Activated naive CD8-positive, alpha-beta T cell treated with anti-CD3 and anti-CD28 coated beads, Interleukin-2, amount 10 ng/mL, durations not matched to agents 7 days and 5 days (primary cell): ENCODE data around the gene CSTA. TPM values are rescaled to one million over a fixed set of nuclear protein-coding genes. Genes with fewer than 3 reads are reported as not detected.

Source experiments
- ATAC-seq: fragments of 150-1000 bp; cut with Tn5 transposase; one replicate; pipeline ENCODE4 v1.10.0; 2021; ENCODE audit warnings: low read depth, moderate library complexity
- POLR2A ChIA-PET: fragments of 350-600 bp; sonication (Branson Sonifier 250); formaldehyde crosslinking; loops from one replicate; lab custom pipeline; 2021; ENCODE audit warnings: antibody characterized with exemption; lab: Charles Lee
- DNase-seq: peaks from one replicate; pipeline ENCODE4 v3.0.0; 2021
- H3K27ac Mint-ChIP-seq: one replicate; pipeline ENCODE4 v1.8.0; 2022; ENCODE audit warnings: mild to moderate bottlenecking, mixed read lengths
- H3K27me3 Mint-ChIP-seq: one replicate; pipeline ENCODE4 v1.8.0; 2022; ENCODE audit warnings: mild to moderate bottlenecking, moderate library complexity, mixed read lengths
- H3K36me3 Mint-ChIP-seq: one replicate; pipeline ENCODE4 v1.8.0; 2021; ENCODE audit warnings: mild to moderate bottlenecking, mixed read lengths
- H3K4me1 Mint-ChIP-seq: one replicate; pipeline ENCODE4 v1.8.0; 2021; ENCODE audit warnings: mixed read lengths
- H3K4me3 Mint-ChIP-seq: one replicate; pipeline ENCODE4 v1.8.0; 2022; ENCODE audit warnings: mild to moderate bottlenecking, moderate library complexity, mixed read lengths
- H3K9me3 Mint-ChIP-seq: one replicate; pipeline ENCODE4 v1.8.0; 2021; ENCODE audit warnings: mixed read lengths
- total RNA-seq, 2 experiments: library from RNA; stranded (reverse); gene quantifications; one replicate each; pipeline ENCODE4 v1.2.3, GENCODE V29; 2021

Gene CSTA
- total RNA-seq, 2 experiments from 2014 or later, result not detected

- H3K27me3 Mint-ChIP-seq, result peaks cover 21% of the 10 kb centered on the region
- no peak overlapping the region for H3K4me3 Mint-ChIP-seq
- ATAC-seq, result no peak
- POLR2A ChIA-PET, result no interaction called here
- no peak overlapping the region for H3K27ac Mint-ChIP-seq
- H3K36me3 Mint-ChIP-seq, result no peaks in the 10 kb centered on the region
- DNase-seq, result no peak
- no peaks in the 10 kb centered on the region for H3K9me3 Mint-ChIP-seq
- H3K4me1 Mint-ChIP-seq, result peaks cover 5% of the 10 kb centered on the region
Measured at GRCh38 chr3:122307976-122308375, 17.1 kb upstream of the CSTA start.

GRCh38 chr3:122310361-122310760, 14.7 kb upstream of the CSTA start:
- peaks cover 8% of the 10 kb centered on the region for H3K4me1 Mint-ChIP-seq
- no peak for ATAC-seq
- H3K36me3 Mint-ChIP-seq, result no peaks in the 10 kb centered on the region
- DNase-seq, result no peak
- no peak overlapping the region for H3K27ac Mint-ChIP-seq
- H3K4me3 Mint-ChIP-seq, result no peak overlapping the region
- H3K27me3 Mint-ChIP-seq, result peaks cover 16% of the 10 kb centered on the region
- no peaks in the 10 kb centered on the region for H3K9me3 Mint-ChIP-seq
- POLR2A ChIA-PET, result interaction anchor here (0.6 kb wide), 1 partner anchor 110 kb away, joined by 7 read pairs; no protein-coding TSS in a partner anchor

GRCh38 chr3:122312826-122313225, 12.2 kb upstream of the CSTA start:
- H3K36me3 Mint-ChIP-seq, result no peaks in the 10 kb centered on the region
- H3K27ac Mint-ChIP-seq, result peak overlapping the region; percentile 10
- POLR2A ChIA-PET, result interaction anchor here (1.2 kb wide), 1 partner anchor 9 kb away, joined by 3 read pairs; no protein-coding TSS in a partner anchor
- no peak for DNase-seq
- peak overlapping the region; percentile 5 for H3K4me3 Mint-ChIP-seq
- no peak for ATAC-seq
- peaks cover 1% of the 10 kb centered on the region for H3K9me3 Mint-ChIP-seq
- H3K27me3 Mint-ChIP-seq, result peaks cover 16% of the 10 kb centered on the region
- H3K4me1 Mint-ChIP-seq, result peaks cover 8% of the 10 kb centered on the region

GRCh38 chr3:122313281-122313680, 11.8 kb upstream of the CSTA start:
- Mint-ChIP-seq H3K4me1 (peaks cover 9% of the 10 kb centered on the region), H3K36me3 (no peaks in the 10 kb centered on the region), H3K9me3 (peaks cover 5% of the 10 kb centered on the region), H3K4me3 (no peak overlapping the region), H3K27ac (no peak overlapping the region), H3K27me3 (peaks cover 12% of the 10 kb centered on the region)
- no peak for ATAC-seq
- no peak for DNase-seq
- POLR2A ChIA-PET, result interaction anchor here (0.7 to 1.2 kb wide), 2 partner anchors 8 to 9 kb away, joined by 3 read pairs; no protein-coding TSS in a partner anchor

- Mint-ChIP-seq H3K4me3 (no peak overlapping the region), H3K27me3 (peaks cover 6% of the 10 kb centered on the region), H3K4me1 (peaks cover 12% of the 10 kb centered on the region), H3K36me3 (no peaks in the 10 kb centered on the region), H3K27ac (no peak overlapping the region), H3K9me3 (peaks cover 7% of the 10 kb centered on the region)
- DNase-seq, result no peak
- no peak for ATAC-seq
- POLR2A ChIA-PET, result no interaction called here
Measured at GRCh38 chr3:122314228-122314876, 10.7 kb upstream of the CSTA start.

- Mint-ChIP-seq H3K27ac (no peak overlapping the region), H3K9me3 (peaks cover 12% of the 10 kb centered on the region), H3K4me3 (no peak overlapping the region), H3K36me3 (peaks cover 6% of the 10 kb centered on the region), H3K27me3 (peaks cover 6% of the 10 kb centered on the region), H3K4me1 (peaks cover 12% of the 10 kb centered on the region)
- POLR2A ChIA-PET, result no interaction called here
- no peak for DNase-seq
- ATAC-seq, result no peak
Measured at GRCh38 chr3:122315619-122316018, 9.4 kb upstream of the CSTA start.

GRCh38 chr3:122316368-122316767, 8.7 kb upstream of the CSTA start:
- peaks cover 3% of the 10 kb centered on the region for H3K27me3 Mint-ChIP-seq
- H3K4me1 Mint-ChIP-seq, result peaks cover 17% of the 10 kb centered on the region
- DNase-seq (no peak), ATAC-seq (no peak)
- peaks cover 12% of the 10 kb centered on the region for H3K9me3 Mint-ChIP-seq
- no peak overlapping the region for H3K27ac Mint-ChIP-seq
- no peak overlapping the region for H3K4me3 Mint-ChIP-seq
- POLR2A ChIA-PET, result no interaction called here
- H3K36me3 Mint-ChIP-seq, result peaks cover 6% of the 10 kb centered on the region

GRCh38 chr3:122318620-122319019, 6.4 kb upstream of the CSTA start:
- peaks cover 3% of the 10 kb centered on the region for H3K27me3 Mint-ChIP-seq
- H3K36me3 Mint-ChIP-seq, result peaks cover 9% of the 10 kb centered on the region
- H3K4me1 Mint-ChIP-seq, result peaks cover 24% of the 10 kb centered on the region
- H3K27ac Mint-ChIP-seq, result no peak overlapping the region
- no peak overlapping the region for H3K4me3 Mint-ChIP-seq
- H3K9me3 Mint-ChIP-seq, result peaks cover 12% of the 10 kb centered on the region
- POLR2A ChIA-PET, result no interaction called here
- DNase-seq (no peak), ATAC-seq (no peak)

GRCh38 chr3:122322095-122323075, 2.7 kb upstream of the CSTA start:
- peaks cover 9% of the 10 kb centered on the region for H3K36me3 Mint-ChIP-seq
- H3K27me3 Mint-ChIP-seq, result peaks cover 13% of the 10 kb centered on the region
- POLR2A ChIA-PET, result interaction anchor here (0.9 kb wide), 1 partner anchor 9 kb away, joined by 3 read pairs; no protein-coding TSS in a partner anchor
- H3K4me3 Mint-ChIP-seq, result peak overlapping the region; percentile 56
- peaks cover 12% of the 10 kb centered on the region for H3K9me3 Mint-ChIP-seq
- DNase-seq (no peak), ATAC-seq (peak; percentile 94)
- H3K27ac Mint-ChIP-seq, result peak overlapping the region; percentile 30
- H3K4me1 Mint-ChIP-seq, result peaks cover 27% of the 10 kb centered on the region

GRCh38 chr3:122325769-122326168, 721 bp downstream of the CSTA start:
- ATAC-seq, result no peak
- H3K27ac Mint-ChIP-seq, result no peak overlapping the region
- H3K4me1 Mint-ChIP-seq, result peaks cover 23% of the 10 kb centered on the region
- POLR2A ChIA-PET, result no interaction called here
- H3K4me3 Mint-ChIP-seq, result no peak overlapping the region
- H3K27me3 Mint-ChIP-seq, result peaks cover 18% of the 10 kb centered on the region
- H3K36me3 Mint-ChIP-seq, result peaks cover 3% of the 10 kb centered on the region
- DNase-seq, result no peak
- no peaks in the 10 kb centered on the region for H3K9me3 Mint-ChIP-seq

- ATAC-seq, result no peak
- Mint-ChIP-seq H3K36me3 (no peaks in the 10 kb centered on the region), H3K4me1 (no peaks in the 10 kb centered on the region), H3K27ac (no peak overlapping the region), H3K4me3 (no peak overlapping the region), H3K27me3 (peaks cover 39% of the 10 kb centered on the region), H3K9me3 (no peaks in the 10 kb centered on the region)
- no peak for DNase-seq
- POLR2A ChIA-PET, result no interaction called here
Measured at GRCh38 chr3:122331886-122332285, 6.8 kb downstream of the CSTA start.

GRCh38 chr3:122332551-122332950, 7.5 kb downstream of the CSTA start:
- H3K27ac Mint-ChIP-seq, result no peak overlapping the region
- POLR2A ChIA-PET, result no interaction called here
- H3K36me3 Mint-ChIP-seq, result no peaks in the 10 kb centered on the region
- no peaks in the 10 kb centered on the region for H3K9me3 Mint-ChIP-seq
- H3K4me1 Mint-ChIP-seq, result no peaks in the 10 kb centered on the region
- peaks cover 39% of the 10 kb centered on the region for H3K27me3 Mint-ChIP-seq
- no peak overlapping the region for H3K4me3 Mint-ChIP-seq
- ATAC-seq (no peak), DNase-seq (no peak)

- H3K36me3 Mint-ChIP-seq, result no peaks in the 10 kb centered on the region
- ATAC-seq, result no peak
- peaks cover 4% of the 10 kb centered on the region for H3K27me3 Mint-ChIP-seq
- no peak overlapping the region for H3K27ac Mint-ChIP-seq
- POLR2A ChIA-PET, result no interaction called here
- peaks cover 3% of the 10 kb centered on the region for H3K9me3 Mint-ChIP-seq
- H3K4me3 Mint-ChIP-seq, result no peak overlapping the region
- DNase-seq, result no peak
- H3K4me1 Mint-ChIP-seq, result no peaks in the 10 kb centered on the region
Measured at GRCh38 chr3:122342803-122343202, 17.8 kb downstream of the CSTA start.
